ENCODE data around the gene NKIRAS1. TPM values are rescaled to one million over a fixed set of nuclear protein-coding genes. Genes with fewer than 3 reads are reported as not detected.

Gene NKIRAS1
- total RNA-seq, 1 experiment from 2014 or later: 12.0 TPM

DNA sequence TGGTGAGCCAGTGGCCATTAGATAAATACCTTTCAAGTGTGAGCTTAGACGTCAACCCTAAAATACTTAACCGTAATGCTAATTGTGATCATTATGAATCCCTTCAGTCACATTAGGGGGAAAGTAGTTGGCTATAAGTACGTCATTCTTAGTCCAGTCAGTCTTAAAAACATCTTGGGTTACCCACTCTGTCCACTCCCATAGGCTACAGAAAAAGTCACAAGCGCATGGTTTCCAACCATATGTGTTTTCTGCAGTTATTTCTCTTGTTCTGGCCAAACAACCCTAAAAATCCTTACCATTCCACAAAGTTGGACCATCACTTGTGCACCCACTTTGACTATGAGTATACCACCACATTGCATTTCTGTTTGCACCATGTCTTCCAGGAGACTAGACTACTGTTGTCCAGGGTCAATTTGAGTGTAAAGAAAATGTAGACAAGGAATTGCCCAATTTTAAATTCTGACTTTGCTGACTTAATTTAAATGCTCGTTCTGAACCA lies 3.4 kb upstream of the NKIRAS1 start:
- H3K4me2 ChIP-seq (ENCODE audit: low read length): no peak overlapping the region
- ChIA-PET RAD21 (ENCODE audit: low non-redundant PET in 1 of 2, low total read pairs in 2 of 2, uncharacterized antibody in 2 of 2, unreplicated experiment in 2 of 2) (no interaction called here), CTCF (no interaction called here)

More for the DNA sequence above, 3.4 kb upstream of the NKIRAS1 start:
- Histone ChIP-seq H4K20me1 (ENCODE audit: insufficient read depth) (peaks cover 28% of the 10 kb centered on the region; the same call in 1 of the 2 replicates), H3K27me3 (ENCODE audit: insufficient read depth, low read length) (no peaks in the 10 kb centered on the region), H3K36me3 (ENCODE audit: control insufficient read depth in 1 of 2, insufficient read depth in 2 of 2, low read length in 2 of 2) (peaks cover 16 to 26% of the 10 kb centered on the region in 2 experiments), H3K4me1 (ENCODE audit: control insufficient read depth in 1 of 2, insufficient read depth in 2 of 2, low read length in 2 of 2) (peaks cover 9 to 19% of the 10 kb centered on the region in 2 experiments; a peak in 3 of 4 replicates), H3K9ac (ENCODE audit: low read length) (no peak overlapping the region), H3K4me3 (replicated peaks in 1 of 2; ENCODE audit: low read depth in 1 of 2, low read length in 2 of 2) (no peak overlapping the region), H3K79me2 (ENCODE audit: insufficient read depth, low read length) (peaks cover 44% of the 10 kb centered on the region), H2AFZ (ENCODE audit: low read depth, low read length, poor library complexity, severe bottlenecking) (no peak overlapping the region), H3K9me2 (ENCODE audit: insufficient read depth) (no peaks in the 10 kb centered on the region), H3K9me3 (ENCODE audit: control insufficient read depth in 1 of 2, insufficient read depth in 1 of 2, low read depth in 1 of 2, low read length in 2 of 2) (no peaks in the 10 kb centered on the region), H3K27ac (ENCODE audit: low read depth, low read length) (no peak overlapping the region)
- ATAC-seq: no peak
- no peak for TF ChIP-seq TCF7L2 (IDR thresholded peaks at IDR 0.05; ENCODE audit: borderline replicate concordance, extremely low read depth, insufficient read depth, insufficient read length)
- no peak for TF ChIP-seq ZFX (IDR thresholded peaks at IDR 0.05)
- TF ChIP-seq POLR2AphosphoS5 (IDR thresholded peaks at IDR 0.05; ENCODE audit: low read depth, low read length): peak; percentile 46
- TF ChIP-seq, protein P1, sequence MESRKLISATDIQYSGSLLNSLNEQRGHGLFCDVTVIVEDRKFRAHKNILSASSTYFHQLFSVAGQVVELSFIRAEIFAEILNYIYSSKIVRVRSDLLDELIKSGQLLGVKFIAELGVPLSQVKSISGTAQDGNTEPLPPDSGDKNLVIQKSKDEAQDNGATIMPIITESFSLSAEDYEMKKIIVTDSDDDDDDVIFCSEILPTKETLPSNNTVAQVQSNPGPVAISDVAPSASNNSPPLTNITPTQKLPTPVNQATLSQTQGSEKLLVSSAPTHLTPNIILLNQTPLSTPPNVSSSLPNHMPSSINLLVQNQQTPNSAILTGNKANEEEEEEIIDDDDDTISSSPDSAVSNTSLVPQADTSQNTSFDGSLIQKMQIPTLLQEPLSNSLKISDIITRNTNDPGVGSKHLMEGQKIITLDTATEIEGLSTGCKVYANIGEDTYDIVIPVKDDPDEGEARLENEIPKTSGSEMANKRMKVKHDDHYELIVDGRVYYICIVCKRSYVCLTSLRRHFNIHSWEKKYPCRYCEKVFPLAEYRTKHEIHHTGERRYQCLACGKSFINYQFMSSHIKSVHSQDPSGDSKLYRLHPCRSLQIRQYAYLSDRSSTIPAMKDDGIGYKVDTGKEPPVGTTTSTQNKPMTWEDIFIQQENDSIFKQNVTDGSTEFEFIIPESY (IDR thresholded peaks at IDR 0.05; ENCODE audit: extremely low read depth, insufficient replicate concordance, low read length): no peak
- peak; percentile 16; the same call in 1 of the 2 replicates for TF ChIP-seq JUND (IDR thresholded peaks at IDR 0.05)
- no peak for TF ChIP-seq ZNF274 (IDR thresholded peaks at IDR 0.05; ENCODE audit: low read depth, low read length)
- no peak for TF ChIP-seq FOSL1 (IDR thresholded peaks at IDR 0.05; ENCODE audit: low read depth)
- TF ChIP-seq CBX3 (IDR thresholded peaks at IDR 0.05; ENCODE audit: low read depth): 0 out of 2 replicates have a peak, but pooled peaks have one; percentile 17
- TF ChIP-seq, protein P2, sequence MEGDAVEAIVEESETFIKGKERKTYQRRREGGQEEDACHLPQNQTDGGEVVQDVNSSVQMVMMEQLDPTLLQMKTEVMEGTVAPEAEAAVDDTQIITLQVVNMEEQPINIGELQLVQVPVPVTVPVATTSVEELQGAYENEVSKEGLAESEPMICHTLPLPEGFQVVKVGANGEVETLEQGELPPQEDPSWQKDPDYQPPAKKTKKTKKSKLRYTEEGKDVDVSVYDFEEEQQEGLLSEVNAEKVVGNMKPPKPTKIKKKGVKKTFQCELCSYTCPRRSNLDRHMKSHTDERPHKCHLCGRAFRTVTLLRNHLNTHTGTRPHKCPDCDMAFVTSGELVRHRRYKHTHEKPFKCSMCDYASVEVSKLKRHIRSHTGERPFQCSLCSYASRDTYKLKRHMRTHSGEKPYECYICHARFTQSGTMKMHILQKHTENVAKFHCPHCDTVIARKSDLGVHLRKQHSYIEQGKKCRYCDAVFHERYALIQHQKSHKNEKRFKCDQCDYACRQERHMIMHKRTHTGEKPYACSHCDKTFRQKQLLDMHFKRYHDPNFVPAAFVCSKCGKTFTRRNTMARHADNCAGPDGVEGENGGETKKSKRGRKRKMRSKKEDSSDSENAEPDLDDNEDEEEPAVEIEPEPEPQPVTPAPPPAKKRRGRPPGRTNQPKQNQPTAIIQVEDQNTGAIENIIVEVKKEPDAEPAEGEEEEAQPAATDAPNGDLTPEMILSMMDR (IDR thresholded peaks at IDR 0.05 in 2 of 3, conservative IDR thresholded peaks at IDR 0.05 in 1 of 3; ENCODE audit: borderline replicate concordance in 1 of 3, insufficient read depth in 1 of 3, low read depth in 2 of 3, low read length in 2 of 3): no peak
- no peak for TF ChIP-seq SRF (IDR thresholded peaks at IDR 0.05; ENCODE audit: low read depth)
- BruUV-seq (replicated peaks): no TSS peak
- DNase-seq (ENCODE audit: low read depth, low spot score): no peak
- POLR2A ChIA-PET: interaction anchor here (1.4 to 4.1 kb wide), 2 partner anchors 7 to 26 kb away, joined by 4 to 69 read pairs; no protein-coding TSS in a partner anchor
- intact Hi-C loops (cut with micrococcal nuclease): no loop called here

All from HCT116 (cell line).